GM21360 (cell line): ENCODE results near the gene TNRC18.

ENCODE experiments used
- ATAC-seq: cut with Tn5 transposase; IDR thresholded peaks from one replicate; pipeline ENCODE4 v1.9.1; 2021; ENCODE audit warnings: mild to moderate bottlenecking, moderate library complexity; ENCODE audit not compliant: unreplicated experiment

TNRC18 gene

DNA sequence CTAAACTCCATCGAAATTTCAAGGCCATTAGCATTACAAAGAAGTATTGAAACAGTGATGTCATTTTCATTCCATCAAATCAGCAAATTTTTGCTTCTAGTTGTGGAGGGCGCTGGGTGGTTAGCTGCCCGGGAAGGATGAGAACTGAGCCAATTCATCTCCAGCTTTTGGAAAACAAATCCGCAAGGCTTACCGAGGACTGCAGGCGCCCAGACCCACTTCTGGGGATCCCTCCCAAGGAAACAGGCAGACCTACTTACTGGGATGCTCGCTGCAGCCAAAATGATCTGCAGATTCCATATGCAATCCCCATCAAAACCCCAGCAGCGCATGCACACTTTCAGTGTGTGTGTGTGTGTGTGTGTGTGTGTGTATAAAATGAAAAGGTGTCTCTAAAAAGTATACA is 19.2 kb downstream of the TNRC18 start:
- ATAC-seq = no peak

DNA sequence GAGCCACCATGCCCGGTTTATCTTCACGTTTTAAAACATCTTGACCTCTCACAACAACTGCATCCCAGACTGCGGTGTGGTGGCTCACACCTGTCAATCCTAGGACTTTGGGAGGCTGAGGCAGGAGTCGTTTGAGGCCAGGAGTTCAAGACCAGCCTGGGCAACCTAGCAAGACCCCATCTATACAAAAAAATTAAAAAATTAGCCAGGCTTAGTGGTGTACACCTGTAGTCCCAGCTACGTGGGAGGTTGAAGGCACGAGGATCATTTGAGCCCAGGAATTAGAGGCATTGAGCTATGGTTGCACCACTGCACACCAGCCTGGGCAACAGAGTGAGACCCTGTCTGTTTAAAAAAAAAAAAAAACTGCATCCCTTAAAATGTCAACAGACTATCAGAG is 20.2 kb downstream of the TNRC18 start:
- ATAC-seq = no peak

DNA sequence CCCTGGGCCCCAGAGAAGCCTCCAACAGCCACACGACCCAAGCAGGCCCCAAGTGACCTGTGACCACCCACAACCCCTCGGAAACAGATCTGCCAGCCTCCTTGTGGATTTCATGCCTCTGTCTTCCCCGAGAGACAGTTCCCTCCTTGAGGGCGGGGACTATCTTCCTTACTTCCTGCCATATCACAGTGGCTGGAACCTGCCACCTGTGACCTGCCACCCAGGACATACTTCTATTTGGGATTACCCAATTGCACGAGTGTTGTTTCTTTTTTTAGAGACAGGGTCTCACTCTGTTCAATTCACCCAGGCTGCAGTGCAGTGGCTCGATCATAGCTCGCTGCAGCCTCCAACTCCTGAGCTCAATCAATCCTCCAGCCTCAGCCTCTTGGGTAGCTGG is 25.9 kb downstream of the TNRC18 start:
- no peak for ATAC-seq

DNA sequence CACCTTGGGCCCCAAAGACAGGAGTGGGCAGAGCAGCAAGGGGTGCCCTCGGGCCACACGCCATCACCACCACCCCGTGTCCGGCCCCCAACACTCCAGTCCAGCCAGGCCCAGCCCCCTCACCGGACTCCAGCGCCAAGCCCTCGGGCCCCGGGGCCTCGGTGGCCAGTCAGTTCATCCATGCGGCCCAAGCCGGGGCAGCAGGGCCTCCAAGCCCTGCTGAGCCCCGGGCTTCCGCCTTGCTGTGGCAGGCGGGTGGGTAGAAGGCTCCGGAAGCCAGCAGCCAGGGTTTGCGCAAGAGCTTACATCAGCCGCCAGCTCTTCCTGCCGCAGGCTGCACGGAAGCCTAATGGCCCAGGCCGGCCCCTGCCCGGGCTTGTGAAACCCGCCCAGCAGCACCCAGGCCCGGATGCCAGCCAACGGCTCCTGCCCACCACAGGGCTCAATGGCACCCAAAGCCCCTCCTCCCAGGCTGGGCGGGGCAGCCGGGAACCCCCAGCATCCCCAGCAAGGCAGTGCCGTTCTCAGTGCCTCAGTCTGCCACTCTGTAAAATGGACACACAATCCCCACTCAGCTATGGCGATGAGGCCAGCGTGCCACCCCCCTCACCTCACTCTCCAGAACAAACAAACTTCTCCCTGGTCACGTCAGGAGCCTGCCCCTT is 26.5 kb downstream of the TNRC18 start:
- ATAC-seq = peak; percentile 70

DNA sequence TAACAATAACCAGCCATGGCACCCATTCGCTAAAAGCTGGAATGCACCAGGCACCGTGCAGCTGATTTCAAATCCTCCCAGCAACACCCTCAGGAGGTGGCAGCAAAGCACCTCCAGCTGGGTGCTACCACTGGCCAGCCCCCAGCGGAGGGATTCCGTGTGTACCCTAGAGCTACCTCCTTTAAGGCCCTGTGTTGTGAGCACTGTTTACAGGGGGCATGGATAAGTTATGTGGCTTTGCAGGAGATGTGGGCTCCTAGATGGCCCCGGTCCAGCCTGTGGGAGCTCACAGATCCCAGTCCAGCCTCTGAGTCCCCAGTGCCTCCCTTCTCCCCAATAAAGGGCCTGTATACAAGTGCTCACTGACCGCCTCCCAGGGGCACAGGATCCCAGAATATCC is 27.1 kb downstream of the TNRC18 start:
- peak; percentile 46 for ATAC-seq

DNA sequence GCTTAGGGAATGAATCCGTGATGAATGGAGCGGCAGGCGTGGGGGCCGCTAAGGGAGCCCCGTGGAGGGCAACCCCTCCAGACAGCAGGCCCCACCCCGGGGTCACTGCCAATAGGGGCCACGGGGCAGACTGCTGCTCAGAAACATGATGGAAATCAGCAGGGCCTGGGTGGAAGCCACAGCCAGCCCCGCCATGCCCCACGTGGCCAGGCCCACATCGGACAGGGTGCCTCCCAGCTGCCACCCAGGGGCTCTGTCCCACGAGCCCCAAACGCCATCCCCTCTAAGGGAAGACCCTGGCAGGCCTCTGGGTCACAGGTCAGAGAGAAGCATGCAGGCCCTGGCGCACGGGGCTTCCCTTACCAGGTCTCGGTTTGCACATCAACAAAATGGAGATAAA is 28.4 kb downstream of the TNRC18 start:
- ATAC-seq = no peak

DNA sequence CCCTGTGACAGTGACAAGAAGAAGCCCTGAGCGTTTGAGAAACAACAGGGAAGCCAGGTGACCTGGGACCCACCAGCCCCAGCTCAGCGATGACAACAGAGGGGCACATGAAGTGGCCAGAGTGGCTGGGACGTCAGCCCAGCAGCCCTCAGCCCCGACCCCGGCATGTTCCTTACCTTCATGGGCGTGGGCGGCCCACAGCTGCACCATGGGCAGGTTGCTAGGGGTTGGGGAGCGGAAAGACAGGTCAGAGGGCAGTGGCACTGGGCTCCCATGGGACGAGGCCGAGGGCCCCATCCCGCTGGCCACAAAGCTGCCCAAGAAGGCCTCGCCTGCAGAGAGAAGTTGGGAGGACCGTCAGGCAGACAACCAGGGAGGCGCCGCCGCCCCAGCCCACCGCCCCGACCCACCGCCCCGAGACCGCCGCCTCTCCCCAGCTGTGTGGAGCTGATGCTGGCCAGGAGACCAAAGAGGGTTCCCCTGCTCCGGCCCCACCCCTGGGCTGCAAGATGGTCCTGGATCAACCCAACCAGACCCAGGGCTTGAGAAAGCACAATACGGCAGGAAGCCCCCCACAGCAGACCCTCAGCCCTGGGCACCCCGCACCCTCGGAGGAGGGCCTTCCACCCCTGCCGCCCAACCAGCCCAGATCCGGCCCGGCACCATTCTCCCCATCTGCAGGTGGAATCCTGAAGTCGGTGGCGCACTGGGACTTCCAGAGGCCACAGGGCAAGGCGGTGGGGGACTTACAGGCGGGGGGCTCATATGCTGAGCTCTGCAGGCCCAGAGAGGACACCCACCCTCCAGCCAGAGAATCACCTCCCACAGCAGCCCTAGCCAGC is 29.1 kb downstream of the TNRC18 start:
- ATAC-seq = no peak

DNA sequence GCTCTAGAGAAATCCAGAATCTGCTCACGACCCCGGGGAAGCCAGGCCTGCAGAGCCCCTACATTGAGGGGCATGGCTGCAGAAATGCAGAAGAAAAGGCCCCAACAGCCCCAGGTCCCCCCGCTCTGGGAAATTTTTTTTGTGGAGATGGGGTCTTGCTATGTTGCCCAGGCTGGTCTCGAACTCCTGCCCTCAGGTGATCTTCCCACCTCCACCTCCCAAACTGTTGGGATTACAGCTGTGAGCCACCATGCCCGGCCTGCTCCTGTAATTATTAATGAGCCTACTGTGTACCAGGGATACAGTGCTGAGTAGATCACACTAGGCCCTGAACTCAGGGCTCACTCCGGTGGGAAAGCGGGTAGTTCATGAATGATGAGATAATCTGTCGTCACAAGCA is 29.9 kb downstream of the TNRC18 start:
- ATAC-seq = no peak

DNA sequence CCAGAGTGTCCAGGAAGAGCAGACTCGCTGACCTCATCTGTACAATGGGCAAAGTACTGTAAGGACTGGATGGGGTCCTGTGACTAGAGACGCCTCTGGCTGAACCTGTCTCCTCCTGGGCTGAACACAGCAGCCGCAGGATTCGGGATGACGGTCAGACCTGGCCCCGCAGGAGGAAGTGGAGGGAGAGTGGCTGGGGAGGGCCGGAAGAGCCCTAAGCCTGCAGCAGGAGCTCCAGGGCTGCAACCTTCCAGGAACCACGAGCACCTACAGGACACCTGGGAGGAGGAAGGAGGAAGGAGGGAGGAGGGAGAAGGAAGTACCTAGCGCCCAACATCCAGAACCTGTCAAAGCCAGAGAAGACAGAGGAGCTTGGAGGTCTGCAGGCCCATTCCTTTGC is 30.3 kb downstream of the TNRC18 start:
- no peak for ATAC-seq

DNA sequence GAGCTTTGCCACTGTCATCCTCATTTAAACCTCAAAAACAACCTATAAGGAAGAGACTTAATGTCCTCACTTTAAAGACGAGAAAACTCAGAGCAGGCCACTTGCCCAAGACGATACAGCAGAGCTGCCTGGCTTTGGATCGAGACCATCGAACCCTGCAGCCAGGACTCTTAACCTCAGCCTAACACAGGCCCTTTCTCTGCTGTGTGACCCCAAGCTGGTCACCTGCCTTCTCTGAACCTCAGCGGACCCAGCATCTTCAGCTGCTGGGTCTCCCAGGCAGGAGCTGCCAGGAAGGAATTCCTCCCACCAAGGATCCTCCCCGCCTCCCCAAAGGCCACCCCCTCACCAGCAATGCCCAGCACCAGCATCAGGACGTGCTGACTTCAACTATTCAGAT is 32.7 kb downstream of the TNRC18 start:
- ATAC-seq = no peak

DNA sequence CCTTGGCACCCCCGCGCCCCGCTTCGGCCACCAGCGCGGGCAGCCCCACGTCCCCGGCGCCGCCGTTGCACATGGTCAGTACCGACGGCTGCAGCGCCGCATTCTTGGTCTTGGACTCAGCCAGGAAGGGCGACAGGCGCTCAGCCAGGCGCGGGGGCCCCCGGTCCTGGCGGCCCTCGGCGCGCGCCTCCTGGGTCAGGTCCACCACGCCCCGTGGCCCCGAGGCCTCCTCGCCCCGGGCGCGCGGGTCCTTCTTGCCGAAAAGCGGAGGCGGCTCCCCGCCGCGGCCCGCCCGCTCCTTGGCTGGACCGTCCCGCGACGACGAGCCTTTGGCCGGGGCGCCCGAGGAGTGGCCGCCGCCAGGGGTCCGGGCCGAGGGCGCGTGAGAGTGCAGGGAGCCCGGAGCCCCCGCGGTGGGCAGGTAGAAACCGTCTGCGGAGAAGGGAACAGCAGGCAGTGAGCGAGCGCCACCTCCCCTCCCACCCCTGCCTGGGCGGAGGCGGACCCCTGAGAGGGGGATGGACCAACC is 34.7 kb downstream of the TNRC18 start:
- ATAC-seq = no peak

DNA sequence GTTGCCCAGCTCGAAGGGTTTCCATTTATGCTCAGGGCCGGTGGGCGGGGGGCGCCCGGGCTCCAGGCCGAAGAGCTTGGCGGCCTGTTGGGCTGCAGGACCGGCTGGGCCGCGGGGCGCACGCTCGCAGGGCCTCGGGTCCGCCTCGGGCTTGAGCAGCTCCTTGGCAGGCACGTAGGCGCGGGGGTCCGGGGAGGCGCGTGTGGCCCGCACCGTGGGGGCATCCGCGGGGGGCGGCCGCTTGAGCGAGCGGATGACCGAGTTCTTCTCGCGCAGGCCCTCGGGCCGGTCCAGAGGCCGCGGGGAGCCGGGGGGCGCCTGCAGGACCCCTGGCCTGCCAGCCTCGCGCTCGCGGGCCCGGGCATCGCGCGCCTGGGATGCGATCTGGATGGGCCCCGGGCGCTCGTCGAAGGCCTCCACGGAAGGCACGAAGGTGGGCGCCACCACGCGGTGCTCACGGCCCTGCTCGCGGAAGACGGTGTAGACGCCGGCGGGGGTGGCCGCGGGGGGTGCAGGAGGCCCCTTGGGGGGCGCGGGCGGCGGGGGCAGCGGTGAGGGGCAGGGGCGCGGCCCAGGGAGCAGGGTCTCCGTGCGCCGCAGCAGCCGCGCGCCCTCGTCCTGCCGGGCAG is 35.2 kb downstream of the TNRC18 start:
- no peak for ATAC-seq

DNA sequence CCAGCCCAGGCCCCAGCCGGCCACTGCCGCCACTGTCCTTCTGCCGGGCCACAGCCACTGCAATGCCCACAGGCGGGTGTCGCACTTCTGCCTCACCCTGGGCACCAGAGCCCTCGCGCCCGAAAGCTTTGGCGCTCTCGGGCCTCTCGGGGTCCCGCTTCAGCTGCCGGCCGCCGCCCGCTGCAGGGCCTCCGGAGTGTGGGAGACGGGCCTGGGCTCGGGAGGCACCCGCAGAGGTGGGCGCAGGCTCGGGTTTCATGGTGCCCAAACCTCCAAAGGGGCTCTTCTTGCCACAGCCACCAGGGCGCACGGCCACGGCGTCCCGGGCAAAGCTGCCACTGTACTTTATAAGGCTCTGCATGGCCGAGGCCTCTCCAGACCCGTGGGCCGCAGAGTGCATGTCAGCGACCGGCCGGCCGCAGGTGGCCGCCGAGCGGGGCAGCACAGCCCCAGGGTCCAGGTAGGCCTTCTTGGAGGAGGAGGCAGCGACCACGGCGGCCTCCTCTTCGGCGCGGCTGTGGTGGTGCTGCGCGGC is 35.9 kb downstream of the TNRC18 start:
- ATAC-seq = no peak

DNA sequence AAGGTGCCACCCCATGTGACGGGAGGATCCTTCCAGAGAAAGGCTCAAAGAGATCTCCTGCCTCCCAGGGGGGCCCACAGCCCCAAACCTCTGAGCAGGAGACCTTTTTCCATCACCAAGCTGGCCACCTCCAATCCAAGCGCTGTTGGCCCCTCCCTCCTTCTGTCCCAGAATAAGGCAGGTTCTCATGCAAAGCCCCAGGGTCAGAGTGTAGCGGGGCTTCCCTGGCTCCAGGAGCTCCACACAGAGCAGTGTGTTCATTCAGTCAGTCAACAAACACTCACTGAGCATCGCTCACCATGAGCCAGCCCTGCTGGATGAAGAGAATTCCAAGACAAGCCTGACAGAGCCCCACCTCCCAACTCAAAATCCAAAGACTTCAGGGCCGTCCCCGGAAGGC is 39.0 kb downstream of the TNRC18 start:
- no peak for ATAC-seq

DNA sequence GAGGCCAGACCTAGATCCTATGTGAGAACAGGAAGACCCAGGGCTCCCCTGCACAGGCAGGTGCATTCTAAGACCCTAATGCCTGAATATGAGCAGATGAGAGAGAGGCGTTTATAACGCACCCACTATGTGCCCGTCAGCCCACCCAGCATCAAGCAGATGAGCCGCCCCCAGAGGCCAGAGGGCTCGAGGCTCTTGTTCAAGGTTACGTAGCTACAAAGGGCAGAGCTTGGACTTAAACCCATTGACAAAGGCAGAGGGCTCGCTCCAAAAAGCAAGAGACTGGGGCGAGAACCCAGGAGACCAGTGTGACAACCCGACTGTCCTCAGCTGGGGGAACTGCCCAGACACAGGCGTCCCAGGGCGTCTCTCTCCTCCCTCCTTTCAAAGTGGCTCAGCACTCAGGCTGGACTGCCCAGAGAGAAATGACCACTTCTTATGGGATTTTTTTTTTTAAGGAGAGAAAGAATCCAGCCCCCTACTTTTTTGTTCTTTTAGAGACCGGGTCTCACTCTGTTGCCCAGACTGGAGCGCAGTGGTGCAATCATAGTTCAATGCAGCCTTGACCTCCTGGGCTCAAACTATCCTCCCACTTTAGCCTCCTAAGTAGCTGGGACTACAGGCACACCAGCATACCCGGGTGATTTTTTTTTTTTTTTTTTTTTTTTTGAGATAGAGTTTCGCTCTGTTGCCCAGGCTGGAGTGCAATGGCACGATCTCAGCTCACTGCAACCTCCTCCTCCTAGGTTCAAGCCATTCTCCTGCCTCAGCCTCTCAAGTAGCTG is 40.1 kb downstream of the TNRC18 start:
- no peak for ATAC-seq

DNA sequence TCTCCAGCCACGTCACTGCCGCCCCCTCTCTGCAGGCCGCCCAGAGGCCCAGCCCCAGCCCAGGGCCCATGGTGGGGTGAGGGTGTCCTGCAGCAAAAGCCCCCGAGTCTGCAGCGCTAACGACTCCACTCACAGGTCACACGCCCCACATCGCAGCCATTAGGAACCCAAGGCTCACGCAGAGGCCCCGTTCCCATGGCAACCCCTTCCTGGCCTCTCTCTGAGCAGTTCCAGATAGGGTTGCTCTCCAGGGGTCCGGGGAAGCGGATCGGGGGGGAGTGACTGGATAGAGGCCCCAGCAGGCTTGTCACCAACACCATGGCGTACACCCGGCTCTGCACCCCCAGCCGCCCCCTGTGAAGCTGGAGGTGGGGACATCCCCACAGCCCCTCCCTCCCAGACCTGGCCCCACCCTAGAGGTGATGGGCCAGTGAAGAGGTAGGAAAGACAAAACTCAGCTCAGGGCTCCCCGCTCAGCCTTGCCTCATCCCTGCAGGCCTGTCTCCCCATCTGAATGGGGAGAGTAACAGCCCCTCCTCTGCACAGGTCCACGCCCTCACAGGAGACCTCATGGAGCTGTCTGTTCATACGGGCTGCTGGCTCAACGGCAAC is 41.2 kb downstream of the TNRC18 start:
- no peak for ATAC-seq

DNA sequence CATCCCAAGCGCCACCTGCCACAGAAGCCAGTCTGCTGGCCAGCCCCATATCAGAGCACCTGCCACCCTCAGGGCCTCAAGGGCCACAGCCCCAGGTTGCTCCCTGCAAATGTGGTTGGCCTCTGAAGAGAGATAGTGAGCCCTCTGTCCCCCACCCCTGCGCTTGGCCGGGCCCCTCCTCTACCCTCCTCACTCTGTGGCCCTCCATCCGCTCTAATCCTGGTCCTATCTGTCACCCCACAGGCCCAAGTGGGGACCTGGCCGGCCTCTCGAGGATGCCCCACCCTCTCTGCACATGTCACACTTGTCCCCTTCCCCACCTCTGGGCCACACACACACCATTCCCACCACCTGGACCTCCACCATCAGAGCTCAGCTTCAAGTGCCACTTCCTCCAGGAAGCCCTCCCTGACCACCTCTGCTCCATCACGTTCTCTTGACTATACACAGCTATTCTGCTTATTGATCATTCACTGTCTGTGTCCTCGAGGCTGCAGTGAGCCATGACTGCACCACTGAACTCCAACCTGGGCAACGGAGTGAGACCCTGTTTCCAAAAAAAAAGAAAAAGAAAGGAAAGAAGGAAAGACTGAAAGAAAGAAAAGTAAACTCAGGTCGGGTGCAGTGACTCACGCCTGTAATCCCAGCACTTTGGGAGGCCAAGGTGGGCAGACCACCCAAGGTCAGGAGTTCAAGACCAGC is 42.4 kb downstream of the TNRC18 start:
- no peak for ATAC-seq

DNA sequence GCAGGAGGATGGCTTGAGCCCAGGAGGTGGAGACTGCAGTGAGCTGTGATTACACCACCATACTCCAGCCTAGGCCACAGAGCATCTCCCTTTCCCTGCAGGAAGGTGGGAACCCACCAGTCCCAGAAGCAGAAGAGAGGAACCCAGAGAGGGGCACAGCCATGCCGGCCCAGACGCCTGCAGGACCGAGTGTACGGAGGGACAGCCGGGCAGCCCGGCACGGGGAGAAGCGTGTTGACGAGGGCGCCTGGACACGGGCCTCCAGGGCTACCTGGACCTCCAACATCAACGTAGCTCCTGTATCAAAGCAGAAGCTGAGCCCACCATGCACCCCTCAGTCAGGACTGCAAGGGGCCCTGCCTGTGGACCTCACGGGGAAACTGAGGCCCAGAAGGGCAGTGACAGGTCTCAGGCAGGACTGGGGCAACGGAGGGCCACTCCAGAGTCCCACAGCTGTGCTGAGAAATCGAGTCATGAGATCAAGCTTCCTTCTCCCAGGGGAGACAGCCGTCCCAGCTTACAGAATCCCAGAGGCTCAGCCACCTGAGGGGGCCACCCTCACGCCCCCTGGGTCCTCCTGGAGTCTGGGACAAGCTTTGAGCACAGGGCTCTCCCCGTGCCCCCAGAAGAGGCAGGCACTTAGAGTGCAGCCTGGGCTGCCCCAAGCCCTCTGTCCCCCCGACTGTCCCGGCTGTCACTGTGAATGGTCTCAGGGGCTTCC is 43.1 kb downstream of the TNRC18 start:
- no peak for ATAC-seq

DNA sequence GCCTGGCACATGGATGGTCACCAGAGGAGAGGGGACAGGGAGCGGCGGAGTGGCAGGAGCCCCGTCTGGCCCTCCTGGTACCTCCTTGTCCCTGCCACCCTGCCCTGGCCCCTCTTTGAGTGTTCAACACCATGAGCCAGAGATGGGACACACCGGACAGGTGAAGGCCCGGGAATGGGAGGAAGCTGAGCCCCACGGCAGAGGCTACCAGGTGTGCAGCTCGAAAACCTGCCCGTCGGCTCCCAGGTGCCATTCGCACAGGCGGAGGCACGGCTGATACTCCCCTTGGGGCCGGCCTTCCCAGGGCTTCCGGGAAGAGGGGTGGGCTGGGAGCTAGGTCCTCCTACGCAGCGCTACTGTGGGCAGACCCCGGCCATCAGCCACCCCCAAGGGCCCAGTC is 44.1 kb downstream of the TNRC18 start:
- no peak for ATAC-seq
